GM03348 (cell line): Measurements from ENCODE around the gene NPAS2.
A peak's percentile ranks its signal among the peaks of the same experiment; 100 is the strongest.

Source experiments
- DNase-seq: peaks from one replicate; pipeline ENCODE4 v3.0.0; 2012; ENCODE audit warnings: low spot score

NPAS2 gene

DNA sequence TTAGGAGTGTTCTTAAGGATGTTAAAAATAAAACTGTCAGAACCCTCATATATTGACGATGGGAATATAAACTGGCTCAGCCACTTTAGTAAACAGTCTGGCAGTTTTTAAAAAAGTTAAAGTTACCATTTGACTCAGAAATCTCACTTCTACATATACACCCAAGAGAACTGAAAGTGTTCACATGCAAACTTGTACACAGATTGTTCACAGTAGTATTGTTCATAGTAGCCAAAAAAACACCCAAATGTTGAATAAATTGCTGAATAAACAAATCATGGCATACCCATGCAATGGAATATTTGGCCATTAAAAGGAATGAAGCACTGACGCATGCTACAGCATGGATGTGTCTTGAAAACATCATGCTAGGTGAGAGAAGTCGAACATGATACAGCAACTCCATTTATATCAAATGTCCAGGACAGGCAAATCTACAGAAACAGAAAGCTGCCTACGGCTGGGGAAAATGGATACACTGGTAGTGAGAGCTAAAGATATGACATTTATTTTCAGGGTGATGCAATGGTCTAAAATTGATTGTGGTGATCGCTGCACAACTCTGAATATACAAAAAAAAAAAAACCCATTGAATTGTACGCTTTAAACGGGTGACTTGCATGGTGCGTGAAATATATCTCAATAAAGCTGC is 192.2 kb downstream of the NPAS2 start:
- DNase-seq, result no peak

DNA sequence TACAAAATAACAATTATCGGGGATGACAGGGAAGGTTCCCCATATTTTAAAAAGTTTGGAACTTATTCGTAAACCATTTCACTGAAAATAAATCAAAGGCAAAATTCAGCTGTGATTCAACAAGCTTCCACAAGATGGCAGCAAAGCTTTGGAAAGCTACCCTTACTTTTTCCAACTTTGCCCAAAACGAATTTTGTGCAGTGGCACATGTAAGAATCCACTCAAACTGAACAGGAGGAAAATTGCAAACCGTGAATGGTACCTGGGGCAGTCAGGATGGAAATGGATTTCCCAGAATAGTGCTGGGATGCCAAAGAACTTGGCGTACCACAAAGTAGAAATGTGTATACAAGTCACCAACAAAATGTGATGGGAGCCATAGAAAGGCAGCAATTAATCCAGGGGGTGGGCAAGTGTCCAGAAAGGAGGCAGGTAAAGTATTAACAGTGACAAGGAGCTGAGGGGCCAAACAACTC is 192.8 kb downstream of the NPAS2 start:
- DNase-seq, result peak; percentile 52

DNA sequence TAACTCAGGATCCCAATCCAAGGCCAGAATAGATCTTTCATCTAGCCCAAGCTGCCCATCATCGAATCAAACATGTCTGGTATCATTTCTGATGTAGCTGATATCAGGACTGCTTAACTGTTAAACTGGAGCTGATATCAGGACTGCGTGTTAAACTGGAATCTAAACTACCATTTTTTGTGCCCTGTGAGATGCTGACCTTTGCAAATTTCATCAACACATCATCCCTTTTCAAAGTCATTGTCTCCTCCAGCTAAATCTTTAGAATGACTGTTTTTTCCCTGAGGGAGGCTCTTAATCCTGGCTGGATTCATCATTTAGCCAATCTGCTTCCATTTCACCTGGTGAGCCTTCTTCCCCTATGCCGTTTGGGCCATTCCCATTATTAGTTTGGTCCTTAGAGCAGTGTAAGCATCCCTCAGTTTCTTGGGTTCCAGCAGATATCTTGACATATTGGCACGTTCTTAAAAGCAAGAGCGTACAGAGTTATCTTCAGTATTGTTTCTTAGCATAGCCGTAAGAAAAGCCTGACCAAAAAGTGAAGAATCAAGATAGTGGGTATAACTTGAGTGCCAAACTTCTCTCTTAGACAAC is 194.4 kb downstream of the NPAS2 start:
- no peak for DNase-seq

DNA sequence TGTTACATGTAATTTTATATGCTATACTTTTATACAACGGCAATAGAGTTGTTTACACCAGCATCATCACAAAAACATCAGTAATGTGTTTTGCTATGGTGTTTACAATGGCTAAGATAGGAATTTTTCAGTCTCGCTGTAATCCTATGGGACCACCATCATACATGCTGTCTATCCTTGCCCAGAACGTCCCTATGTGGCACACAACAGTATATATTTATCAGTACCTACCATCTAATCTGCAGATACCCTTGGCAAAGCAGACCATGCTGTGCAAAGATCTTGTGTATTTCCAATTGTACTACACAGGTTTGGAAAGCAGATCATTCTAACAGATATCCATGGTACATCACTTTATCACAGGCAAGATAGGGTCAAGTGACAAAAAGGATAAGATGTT is 197.4 kb downstream of the NPAS2 start:
- no peak for DNase-seq

DNA sequence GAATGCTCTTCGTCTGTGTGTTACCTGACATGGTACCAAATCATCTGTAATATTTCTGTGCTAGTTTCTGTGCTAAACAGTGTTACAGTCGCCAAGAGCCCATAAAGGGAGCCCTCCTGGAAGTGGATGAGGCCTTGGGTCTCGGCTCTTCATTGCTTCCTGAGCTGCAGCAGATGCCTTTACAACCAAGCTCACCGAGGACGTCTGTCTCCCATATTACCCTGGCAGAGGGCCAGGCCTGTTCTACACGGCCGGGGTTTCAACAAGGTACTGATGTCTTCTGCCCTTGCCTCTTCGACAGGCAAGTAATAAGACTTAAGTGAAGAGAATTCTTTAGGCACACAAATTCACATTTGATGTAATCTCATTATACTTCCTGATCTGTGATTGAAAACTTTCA is 199.0 kb downstream of the NPAS2 start:
- no peak for DNase-seq

DNA sequence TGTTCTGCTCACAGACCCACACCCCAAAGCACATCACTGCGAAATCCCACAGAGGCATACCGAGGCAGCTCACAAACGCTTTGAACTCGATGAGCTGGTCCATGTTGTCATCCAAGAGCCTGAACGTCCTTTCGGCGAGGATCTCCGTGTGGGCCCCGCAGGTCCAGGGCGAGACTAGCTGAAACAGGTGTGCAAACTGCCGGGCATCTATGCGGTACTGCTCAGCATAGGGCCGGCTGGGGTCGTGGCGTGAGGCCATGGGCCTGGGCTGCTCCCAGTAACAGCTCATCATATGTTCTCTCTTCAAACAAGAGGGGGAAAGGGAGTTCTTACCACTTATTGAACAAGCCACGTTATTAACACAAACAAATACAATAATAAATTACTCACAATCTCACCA is 202.3 kb downstream of the NPAS2 start:
- DNase-seq, result no peak

DNA sequence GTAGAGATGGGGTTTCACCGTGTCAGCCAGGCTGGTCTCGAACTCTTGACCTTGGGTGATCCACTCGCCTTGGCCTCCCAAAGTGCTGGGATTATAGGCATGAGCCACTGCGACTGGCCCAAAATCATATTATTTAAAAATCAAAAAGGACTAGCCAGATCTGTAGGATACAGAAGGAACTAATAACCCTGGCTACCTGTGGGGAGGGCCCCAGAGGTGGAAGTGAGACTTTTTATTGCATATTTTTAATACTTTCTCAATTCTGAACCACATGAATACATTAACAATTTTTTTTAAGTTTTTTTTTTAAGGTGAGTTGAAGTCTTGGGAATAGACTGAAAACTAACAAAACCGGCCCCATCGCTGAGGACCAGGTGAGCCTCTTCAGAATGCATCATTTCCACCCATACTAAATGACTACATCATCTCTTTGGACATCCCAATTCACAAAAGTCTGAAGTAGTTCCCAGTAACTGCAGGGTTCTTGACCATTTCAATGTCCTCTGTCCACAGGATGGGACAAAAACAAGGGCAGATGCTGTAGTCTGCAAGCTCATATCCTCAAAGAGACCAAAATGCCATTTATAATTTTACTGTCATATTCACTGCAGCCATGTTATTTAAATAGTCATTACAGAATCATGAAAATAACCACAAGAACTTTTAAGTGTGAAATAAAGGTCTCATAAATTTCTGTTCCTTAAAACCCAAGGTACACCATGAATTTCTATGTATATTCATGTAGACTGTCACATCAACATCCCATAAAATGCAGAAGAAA is 203.6 kb downstream of the NPAS2 start:
- DNase-seq, result no peak

DNA sequence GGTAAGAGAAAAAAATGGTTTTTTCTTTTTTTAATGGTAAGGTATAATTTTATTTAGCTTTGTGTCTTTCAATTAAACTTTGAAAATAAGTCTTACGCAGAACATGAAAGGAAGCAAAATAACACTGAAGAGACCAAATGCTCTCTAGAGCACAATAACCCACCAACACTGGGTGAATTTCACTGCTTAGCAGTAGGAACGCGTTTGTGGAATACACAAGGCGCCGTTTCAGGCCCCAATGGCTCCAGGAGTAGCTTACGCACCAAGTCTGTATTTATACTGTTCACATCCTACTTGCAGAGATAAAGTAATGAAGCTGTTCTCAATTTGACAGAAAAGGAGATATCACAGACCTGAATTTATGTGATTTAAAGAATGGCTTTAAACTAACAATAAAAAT is 205.6 kb downstream of the NPAS2 start:
- DNase-seq, result no peak

DNA sequence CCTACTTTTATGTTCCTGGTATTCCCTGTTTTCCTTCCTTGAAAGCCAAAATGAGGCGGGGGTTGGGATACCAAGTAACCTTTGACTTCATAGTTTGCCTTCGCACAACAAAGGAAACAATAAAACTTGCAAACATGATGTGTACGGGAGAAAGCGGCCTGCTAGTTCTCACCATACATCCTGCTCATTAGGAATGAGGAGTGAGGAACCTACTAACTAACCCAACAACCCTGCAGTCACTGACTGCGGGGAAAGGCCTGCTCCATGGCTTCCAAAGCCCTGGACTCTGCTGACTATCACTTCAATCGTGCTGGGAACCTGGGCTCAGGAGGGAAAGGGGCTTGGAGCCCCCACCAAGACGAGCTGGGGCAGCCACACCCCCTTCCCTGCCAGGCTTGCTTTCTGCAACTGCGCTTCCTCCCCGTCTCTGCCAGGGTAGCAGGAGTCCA is 206.3 kb downstream of the NPAS2 start:
- DNase-seq, result no peak

DNA sequence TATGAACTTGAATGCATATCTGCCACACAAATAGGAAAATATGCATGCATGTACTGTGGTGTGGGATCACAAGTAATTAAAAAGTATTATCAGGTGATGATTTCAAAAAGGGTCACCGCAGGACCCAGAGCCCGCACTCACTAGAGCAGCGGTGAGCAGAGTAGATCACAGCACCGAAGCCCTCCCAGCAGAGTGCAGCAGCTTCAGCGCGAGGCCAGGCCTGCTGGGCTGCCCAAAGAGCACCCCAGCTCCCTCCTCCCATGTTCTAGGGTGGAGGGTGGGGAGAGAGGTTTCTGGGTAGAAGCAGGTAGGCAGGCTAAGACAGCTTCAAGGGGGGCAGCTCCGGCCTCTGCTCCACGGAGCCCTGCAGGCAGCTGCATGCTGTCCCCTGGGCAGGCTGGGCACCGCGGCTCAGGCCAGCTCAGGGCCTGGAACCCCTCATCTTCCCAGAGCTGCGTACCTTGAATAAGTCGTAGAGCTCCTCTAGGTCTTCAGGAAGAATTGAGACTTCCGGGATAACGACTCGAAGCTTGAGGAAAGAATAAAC is 207.1 kb downstream of the NPAS2 start:
- no peak for DNase-seq

DNA sequence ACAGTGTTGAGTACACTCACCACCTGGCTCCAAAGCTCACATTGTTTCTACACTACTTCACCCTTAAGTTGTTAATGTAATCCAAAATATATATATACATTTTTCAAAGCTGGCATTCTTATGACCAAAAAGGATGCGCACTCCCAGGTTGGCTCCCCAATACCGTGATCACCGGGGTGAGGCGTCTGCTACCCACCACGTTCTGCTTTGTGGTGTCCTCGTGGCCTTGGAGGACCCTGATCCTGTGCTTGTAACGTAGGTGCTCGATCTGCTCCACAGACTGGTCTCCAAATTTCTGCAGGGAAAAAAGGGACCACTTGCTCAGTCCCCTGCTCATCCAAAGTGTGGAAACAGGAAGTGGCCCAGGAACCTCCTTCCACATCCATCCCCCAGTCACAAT is 207.9 kb downstream of the NPAS2 start:
- DNase-seq, result no peak

DNA sequence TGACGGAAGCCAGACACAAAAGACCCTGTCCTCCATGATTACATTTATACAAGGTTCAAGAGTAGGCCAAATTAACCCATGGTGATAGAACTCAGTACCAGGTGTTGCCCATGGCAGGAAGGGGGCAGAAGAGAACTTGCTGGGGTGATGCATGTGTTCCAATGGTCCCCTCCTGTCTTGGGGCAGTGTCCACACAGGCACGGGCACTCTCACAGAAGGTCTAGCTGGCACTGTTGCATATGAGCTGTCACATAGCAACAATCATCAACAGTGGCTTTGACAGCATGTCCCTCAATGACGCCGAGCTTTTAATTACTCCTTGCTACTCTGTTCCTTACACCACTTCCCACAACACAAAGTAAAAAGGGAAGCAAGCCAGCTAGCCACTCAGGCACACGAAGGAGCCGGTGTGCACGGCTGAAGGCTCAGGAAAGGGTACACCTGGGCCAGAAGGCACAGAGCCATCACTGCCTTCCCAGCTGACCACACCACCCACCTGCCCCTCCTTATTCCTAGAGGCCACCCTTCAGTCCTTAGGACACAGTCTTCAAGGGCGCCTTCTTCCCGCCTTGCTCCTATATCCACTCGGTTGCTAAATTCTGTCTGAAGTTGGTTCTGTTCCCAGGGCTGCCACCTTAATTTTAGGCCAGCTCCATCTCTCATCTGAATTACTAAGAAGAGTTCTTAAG is 211.1 kb downstream of the NPAS2 start:
- DNase-seq, result no peak

DNA sequence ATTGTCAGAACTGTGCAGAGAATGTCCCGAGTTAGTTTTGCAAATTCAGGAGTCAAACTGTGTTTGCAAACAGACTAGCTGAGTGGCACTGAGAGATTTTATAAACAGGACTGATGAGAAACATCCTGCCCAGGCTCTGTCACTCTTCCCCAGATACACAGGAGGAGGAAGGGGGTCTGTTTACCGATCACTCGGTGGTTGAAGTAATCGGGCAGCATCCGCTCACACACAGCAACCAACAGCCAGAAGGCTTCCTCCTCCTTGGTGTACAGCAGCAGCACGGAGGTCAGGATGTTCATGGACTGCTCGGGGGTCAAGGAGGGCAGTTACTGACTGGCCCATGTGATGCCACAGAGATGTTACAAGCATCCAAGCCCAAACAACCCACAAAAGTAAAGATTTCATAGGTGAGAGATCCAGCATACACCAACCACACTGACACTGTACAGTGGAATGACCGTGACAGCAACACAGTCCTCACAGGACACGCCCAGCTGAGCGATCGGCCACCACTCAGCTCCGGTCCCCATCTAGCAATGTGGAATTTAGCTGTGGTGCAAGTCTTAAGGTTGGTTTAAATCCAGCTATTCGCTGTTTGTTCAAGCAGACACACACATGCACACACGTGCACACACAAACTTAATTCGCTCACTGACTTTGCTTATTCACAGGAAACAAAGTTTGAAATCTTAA is 212.3 kb downstream of the NPAS2 start:
- no peak for DNase-seq

DNA sequence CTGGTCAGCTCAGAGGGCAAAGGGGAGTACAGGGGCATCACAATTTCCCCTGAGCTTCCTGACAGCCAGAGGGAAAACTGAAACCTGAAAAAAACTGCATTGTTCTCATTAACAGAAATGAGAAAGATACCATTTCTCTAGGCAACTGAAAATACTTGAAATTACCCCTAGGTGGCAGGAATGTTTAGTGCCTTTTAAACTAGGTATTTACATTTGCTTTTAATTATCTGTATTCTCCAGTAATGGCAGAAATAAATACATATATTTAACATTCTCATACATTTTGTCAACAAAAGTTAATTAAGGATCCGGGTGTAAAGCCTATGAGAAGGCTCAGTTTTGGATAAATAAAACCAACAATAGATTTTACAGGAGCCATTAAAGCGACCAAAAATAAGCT is 216.6 kb downstream of the NPAS2 start:
- peak; percentile 77 for DNase-seq

DNA sequence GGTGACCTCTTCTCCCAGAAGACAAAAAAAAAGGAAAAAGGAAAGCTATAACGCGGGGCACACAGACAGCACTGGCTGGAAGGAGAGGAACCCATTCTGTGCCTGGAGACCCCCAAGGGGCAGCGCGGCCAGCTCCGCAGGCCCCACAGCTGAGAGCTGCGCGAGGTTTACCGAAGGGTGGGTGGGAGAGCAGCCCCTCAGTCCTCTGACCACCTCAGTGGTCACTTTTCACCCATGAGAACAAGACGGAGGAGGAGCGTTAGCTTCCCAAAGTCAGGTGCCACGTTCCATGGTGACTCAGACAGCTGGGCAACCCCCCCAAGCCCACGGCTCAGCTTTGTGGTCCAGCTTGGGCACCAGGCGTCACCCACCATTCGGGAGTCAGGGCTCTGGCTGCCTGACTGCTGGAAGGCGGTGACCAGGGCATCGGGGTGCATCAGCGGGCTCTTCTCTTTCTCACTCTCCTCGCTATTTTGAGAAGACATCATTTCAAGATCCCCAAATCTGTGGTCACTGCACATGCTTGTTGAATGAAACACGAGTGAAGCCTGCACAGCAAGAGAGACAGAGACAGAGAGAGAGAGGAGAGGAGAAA is 217.3 kb downstream of the NPAS2 start:
- no peak for DNase-seq

DNA sequence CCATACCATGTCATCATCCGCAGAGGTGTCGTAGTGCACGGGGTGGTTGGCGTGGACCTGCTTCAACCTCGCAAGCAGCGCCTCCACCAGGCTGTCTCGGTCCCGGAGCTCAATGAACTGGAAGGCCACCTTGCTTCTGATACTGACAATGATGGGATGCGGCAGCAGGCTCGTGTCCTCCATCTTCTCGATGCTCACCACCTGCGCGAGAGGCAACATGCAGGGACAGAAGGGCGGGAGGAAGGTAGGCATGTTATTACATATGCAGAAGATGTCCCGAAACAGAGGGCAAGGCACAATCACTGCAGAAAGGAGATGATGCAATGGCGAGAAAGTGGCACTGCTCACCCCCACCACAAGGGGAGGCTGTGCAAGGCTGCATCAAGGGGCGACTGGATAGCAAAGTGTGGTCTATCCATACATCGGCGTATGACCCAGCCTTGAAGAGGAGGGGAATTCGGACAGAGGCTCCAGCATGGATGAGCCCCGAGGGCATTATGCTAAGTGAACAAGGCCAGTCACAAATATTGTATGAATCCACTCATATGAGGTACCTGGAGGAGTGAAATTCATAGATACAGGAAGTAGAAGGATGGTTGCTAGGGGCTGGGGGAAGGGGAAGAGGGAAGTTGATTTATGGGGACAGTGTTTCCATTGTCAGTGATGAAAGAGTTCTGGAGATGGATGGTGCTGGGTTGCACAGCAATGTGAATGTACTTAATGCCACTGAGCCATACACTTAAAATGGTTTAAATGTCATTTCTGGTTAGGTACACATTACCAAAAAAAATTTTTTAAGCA is 218.7 kb downstream of the NPAS2 start:
- DNase-seq, result no peak

DNA sequence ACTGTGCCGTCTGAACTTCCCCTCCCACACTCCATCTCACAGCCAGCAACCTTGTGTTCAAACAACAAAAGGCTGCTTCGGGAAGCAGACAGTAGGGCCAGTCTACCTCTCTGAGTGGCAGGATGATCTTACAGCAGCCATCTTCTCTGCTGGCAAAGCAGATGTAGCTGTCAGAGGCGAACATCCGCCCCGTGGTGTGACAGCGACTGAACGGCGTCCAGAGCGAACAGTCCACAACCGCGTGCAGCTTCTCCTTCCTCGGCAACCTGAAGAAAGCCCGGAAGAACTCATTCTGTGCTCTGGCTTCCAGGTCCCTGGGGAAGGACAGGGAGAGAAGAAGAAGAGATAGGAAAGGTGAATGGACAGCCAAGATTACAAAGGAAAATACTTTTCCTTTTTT is 220.1 kb downstream of the NPAS2 start:
- no peak for DNase-seq

DNA sequence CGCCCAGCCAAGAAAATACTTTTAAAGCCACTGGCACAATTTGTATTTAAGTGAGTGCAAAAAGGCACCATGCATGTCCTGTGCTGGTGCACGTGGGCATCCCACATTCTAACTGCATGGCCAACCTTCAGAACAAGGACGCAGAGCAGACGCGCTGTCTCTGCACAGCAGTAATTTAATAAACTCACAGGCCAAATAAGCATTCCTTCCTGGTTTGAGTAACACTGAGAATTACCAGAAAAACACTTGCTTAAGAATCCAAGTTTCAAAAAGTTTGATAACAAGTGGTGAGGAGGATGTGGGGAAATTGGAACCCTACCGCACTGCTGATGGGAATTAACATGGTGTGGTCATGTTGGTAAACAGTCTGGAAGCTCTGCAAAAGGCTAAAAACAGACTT is 220.8 kb downstream of the NPAS2 start:
- no peak for DNase-seq

DNA sequence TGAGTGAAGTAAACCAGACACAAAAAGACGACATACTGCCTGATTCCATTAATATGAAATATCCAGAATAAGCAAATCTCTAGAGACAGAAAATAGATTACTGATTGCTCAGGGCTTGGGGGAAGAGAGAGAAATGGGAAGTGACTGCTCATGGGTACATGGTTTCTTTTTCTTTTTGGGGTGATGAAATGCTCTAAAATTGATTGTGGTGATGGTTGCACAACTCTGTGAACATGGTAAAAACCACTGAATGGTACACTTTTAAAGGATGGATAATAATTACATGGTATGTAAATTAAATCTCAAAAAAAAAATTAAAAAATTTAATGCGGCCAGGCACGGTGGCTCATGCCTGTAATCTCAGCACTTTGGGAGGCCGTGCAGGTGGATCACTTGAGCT is 221.5 kb downstream of the NPAS2 start:
- DNase-seq, result no peak

DNA sequence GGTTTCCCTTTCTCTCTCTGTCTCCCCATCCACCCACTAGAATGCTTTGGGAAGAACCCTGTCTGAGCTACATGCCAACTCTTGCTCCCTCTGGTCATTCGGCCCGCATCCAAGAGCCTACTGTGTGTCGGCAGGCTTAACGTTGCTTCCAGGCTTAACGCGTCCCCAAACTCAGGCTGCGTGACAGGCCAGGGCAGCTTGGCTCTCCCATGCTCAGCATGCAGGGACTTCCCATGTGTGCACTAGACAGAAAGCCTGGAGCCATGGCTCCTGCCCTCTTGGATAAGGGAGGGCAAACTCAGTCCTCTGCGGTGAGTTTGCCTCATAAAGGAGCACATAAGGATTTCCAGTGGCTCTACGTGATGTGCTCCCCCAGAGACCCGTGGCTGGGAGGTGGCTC is 225.4 kb downstream of the NPAS2 start:
- DNase-seq, result no peak
